Uterus (tissue), 4 donors: ENCODE results near the gene MBD4. TPM values are rescaled to one million over a fixed set of nuclear protein-coding genes. Genes with fewer than 3 reads are reported as not detected.

Experiments
- DNase-seq, 2 donors: peaks; one replicate each; pipeline ENCODE4 v3.0.0-alpha.2; 2019 to 2020
- H3K27ac ChIP-seq, 2 donors: fragments of 200-600 bp; sonication (generic); 1 replicate in 1 of 2; 2 replicates in 1 of 2; pipeline ENCODE4 v1.5.1; 2016 to 2018
- H3K27me3 ChIP-seq, 2 donors: fragments of 200-600 bp; sonication (generic); one replicate each; pipeline ENCODE4 v1.5.1; 2018 to 2019; ENCODE audit warnings: control low read depth in 1 of 2
- H3K36me3 ChIP-seq, 2 donors: fragments of 200-600 bp; sonication (generic); one replicate each; pipeline ENCODE4 v1.5.1; 2019; ENCODE audit warnings: control low read depth in 1 of 2
- H3K4me1 ChIP-seq, 2 donors: fragments of 200-600 bp; sonication (generic); one replicate each; pipeline ENCODE4 v1.5.1; 2018 to 2019; ENCODE audit warnings: control low read depth in 1 of 2
- H3K4me3 ChIP-seq, 2 donors: fragments of 200-600 bp; sonication (generic); 1 replicate in 1 of 2; 2 replicates in 1 of 2; pipeline ENCODE4 v1.5.1; 2018 to 2019; ENCODE audit warnings: mild to moderate bottlenecking in 1 of 2
- H3K9me3 ChIP-seq, 2 donors: fragments of 200-600 bp; sonication (generic); one replicate each; pipeline ENCODE4 v1.5.1; 2019; ENCODE audit warnings: control low read depth in 1 of 2
- CTCF ChIP-seq, 4 experiments: fragments of 200-600 bp in 2 of 4; fragments of 450-650 bp in 2 of 4; sonication (generic) in 2 of 4; IDR thresholded peaks; one replicate each; pipeline ENCODE4 v1.5.1; 2016 to 2019; ENCODE audit warnings: antibody characterized with exemption in 4 of 4, mild to moderate bottlenecking in 2 of 4, moderate library complexity in 1 of 4
- POLR2A ChIP-seq, 2 donors: fragments of 450-650 bp; IDR thresholded peaks; one replicate each; pipeline ENCODE4 v1.6.1; 2016; ENCODE audit warnings: antibody characterized with exemption in 2 of 2, mild to moderate bottlenecking in 1 of 2, moderate library complexity in 1 of 2
- intact Hi-C: fragments of 100-400 bp; cut with DNase I; formaldehyde crosslinking; loops from one replicate; pipeline ENCODE4 v1.15.1; 2023; ENCODE audit warnings: low total_unique reads
- total RNA-seq, 4 donors: library from RNA; depleted of rRNA in 3 of 4; stranded (reverse); fragments of >200 nt in 3 of 4; gene quantifications; one replicate each; pipeline versions ENCODE4 v1.1.0 to v1.2.4, GENCODE V29; 2014 to 2023
- donor health status: DM: yes; HTN: yes; CAD: no.

MBD4 gene
- total RNA-seq, 4 donors from 2014 or later, result 13.8 to 36.2 (median 20.4) TPM

GRCh38 chr3:129439226-129439816 lies 427 bp downstream of the MBD4 start:
- Histone ChIP-seq H3K4me1 (peaks cover 12% of the 10 kb centered on the region in 2 donors), H3K4me3 (peak overlapping the region; percentile 71 to 90), H3K9me3 (no peaks in the 10 kb centered on the region), H3K27me3 (no peaks in the 10 kb centered on the region), H3K27ac (peak overlapping the region; percentile 83 to 88), H3K36me3 (no peaks in the 10 kb centered on the region)
- DNase-seq, result peak in 1 of 2 donors; percentile 58
- intact Hi-C loops, result no loop called here
- no peak for TF ChIP-seq POLR2A (IDR thresholded peaks at IDR 0.05)
- no peak for TF ChIP-seq CTCF (IDR thresholded peaks at IDR 0.05)

- no peak for TF ChIP-seq POLR2A (IDR thresholded peaks at IDR 0.05)
- TF ChIP-seq CTCF (IDR thresholded peaks at IDR 0.05), result no peak
- DNase-seq, result no peak
- Histone ChIP-seq H3K27ac (no peak overlapping the region), H3K27me3 (no peaks in the 10 kb centered on the region), H3K9me3 (no peaks in the 10 kb centered on the region), H3K4me1 (no peaks in the 10 kb centered on the region), H3K4me3 (no peak overlapping the region), H3K36me3 (no peaks in the 10 kb centered on the region)
- intact Hi-C loops, result no loop called here
Observed at GRCh38 chr3:129435367-129435766, 4.4 kb downstream of the MBD4 start.

GRCh38 chr3:129434140-129434539 lies 5.6 kb downstream of the MBD4 start:
- Histone ChIP-seq H3K27ac (no peak overlapping the region), H3K4me3 (no peak overlapping the region), H3K9me3 (no peaks in the 10 kb centered on the region), H3K4me1 (no peaks in the 10 kb centered on the region), H3K36me3 (no peaks in the 10 kb centered on the region), H3K27me3 (no peaks in the 10 kb centered on the region)
- TF ChIP-seq CTCF (IDR thresholded peaks at IDR 0.05) (no peak), POLR2A (IDR thresholded peaks at IDR 0.05) (no peak)
- no peak for DNase-seq
- intact Hi-C loops, result no loop called here

GRCh38 chr3:129433565-129433964 lies 6.2 kb downstream of the MBD4 start:
- no peak overlapping the region for H3K4me3 ChIP-seq
- DNase-seq, result no peak
- H3K4me1 ChIP-seq, result no peaks in the 10 kb centered on the region
- no peaks in the 10 kb centered on the region for H3K9me3 ChIP-seq
- no peaks in the 10 kb centered on the region for H3K27me3 ChIP-seq
- H3K27ac ChIP-seq, result no peak overlapping the region
- intact Hi-C loops, result no loop called here
- no peaks in the 10 kb centered on the region for H3K36me3 ChIP-seq
- TF ChIP-seq CTCF (IDR thresholded peaks at IDR 0.05) (no peak), POLR2A (IDR thresholded peaks at IDR 0.05) (no peak)

GRCh38 chr3:129432671-129433070 lies 7.1 kb downstream of the MBD4 start:
- no peaks in the 10 kb centered on the region for H3K27me3 ChIP-seq
- H3K4me1 ChIP-seq, result peaks cover 0 to 6% of the 10 kb centered on the region in 2 donors
- no peak overlapping the region for H3K27ac ChIP-seq
- no peak for TF ChIP-seq CTCF (IDR thresholded peaks at IDR 0.05)
- TF ChIP-seq POLR2A (IDR thresholded peaks at IDR 0.05), result no peak
- no peak for DNase-seq
- intact Hi-C loops, result no loop called here
- H3K4me3 ChIP-seq, result no peak overlapping the region
- H3K36me3 ChIP-seq, result no peaks in the 10 kb centered on the region
- H3K9me3 ChIP-seq, result no peaks in the 10 kb centered on the region
